ENCODE data around the gene MTCL3.

The MTCL3 gene

GRCh38 chr6:127506894-127507293 is 12.2 kb downstream of the MTCL3 start:
- Mint-ChIP-seq H3K27ac (no peak overlapping the region), H3K4me1 (no peaks in the 10 kb centered on the region), H3K4me3 (no peak overlapping the region), H3K27me3 (ENCODE audit: low read depth) (peaks cover 31% of the 10 kb centered on the region), H3K36me3 (no peaks in the 10 kb centered on the region), H3K9me3 (peaks cover 12% of the 10 kb centered on the region)
- TF ChIP-seq, protein P1, sequence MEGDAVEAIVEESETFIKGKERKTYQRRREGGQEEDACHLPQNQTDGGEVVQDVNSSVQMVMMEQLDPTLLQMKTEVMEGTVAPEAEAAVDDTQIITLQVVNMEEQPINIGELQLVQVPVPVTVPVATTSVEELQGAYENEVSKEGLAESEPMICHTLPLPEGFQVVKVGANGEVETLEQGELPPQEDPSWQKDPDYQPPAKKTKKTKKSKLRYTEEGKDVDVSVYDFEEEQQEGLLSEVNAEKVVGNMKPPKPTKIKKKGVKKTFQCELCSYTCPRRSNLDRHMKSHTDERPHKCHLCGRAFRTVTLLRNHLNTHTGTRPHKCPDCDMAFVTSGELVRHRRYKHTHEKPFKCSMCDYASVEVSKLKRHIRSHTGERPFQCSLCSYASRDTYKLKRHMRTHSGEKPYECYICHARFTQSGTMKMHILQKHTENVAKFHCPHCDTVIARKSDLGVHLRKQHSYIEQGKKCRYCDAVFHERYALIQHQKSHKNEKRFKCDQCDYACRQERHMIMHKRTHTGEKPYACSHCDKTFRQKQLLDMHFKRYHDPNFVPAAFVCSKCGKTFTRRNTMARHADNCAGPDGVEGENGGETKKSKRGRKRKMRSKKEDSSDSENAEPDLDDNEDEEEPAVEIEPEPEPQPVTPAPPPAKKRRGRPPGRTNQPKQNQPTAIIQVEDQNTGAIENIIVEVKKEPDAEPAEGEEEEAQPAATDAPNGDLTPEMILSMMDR (IDR thresholded peaks at IDR 0.05; ENCODE audit: unreplicated experiment) = no peak
- DNase-seq (ENCODE audit: low spot score in 2 of 2, unreplicated experiment in 2 of 2) = no peak

GRCh38 chr6:127503022-127503421 is 16.1 kb downstream of the MTCL3 start:
- H3K27ac Mint-ChIP-seq = no peak overlapping the region
- no peaks in the 10 kb centered on the region for H3K4me1 Mint-ChIP-seq
- H3K9me3 Mint-ChIP-seq = peaks cover 4% of the 10 kb centered on the region
- DNase-seq (ENCODE audit: low spot score in 2 of 2, unreplicated experiment in 2 of 2) = no peak
- H3K27me3 Mint-ChIP-seq (ENCODE audit: low read depth) = peaks cover 6% of the 10 kb centered on the region
- no peaks in the 10 kb centered on the region for H3K36me3 Mint-ChIP-seq
- TF ChIP-seq, protein P1 (IDR thresholded peaks at IDR 0.05; ENCODE audit: unreplicated experiment) = no peak
- H3K4me3 Mint-ChIP-seq = no peak overlapping the region

DNA sequence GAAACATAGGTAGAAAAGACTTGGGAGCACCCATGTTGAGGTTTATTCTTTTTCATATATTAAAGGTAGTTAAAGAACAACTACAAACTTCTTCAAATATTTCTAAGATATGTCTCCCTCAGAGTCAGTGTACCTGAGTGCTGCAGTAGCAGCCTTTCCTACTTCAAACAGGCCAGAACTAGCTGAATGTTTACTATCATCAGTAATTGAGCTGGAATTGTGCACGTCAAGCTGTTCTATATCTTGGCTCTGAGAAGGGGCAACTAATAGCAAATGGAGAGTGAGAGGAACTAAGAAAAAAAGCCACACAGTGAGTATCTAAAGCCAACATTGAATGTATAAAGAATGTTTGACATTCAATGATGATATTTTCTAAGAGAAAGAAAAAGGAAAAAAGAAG is 21.7 kb downstream of the MTCL3 start:
- DNase-seq (ENCODE audit: low spot score in 2 of 2, unreplicated experiment in 2 of 2) = no peak
- Mint-ChIP-seq H3K27me3 (ENCODE audit: low read depth) (peaks cover 13% of the 10 kb centered on the region), H3K27ac (no peak overlapping the region), H3K36me3 (no peaks in the 10 kb centered on the region), H3K4me1 (no peaks in the 10 kb centered on the region), H3K9me3 (no peaks in the 10 kb centered on the region), H3K4me3 (no peak overlapping the region)
- TF ChIP-seq, protein P1 (IDR thresholded peaks at IDR 0.05; ENCODE audit: unreplicated experiment) = no peak

DNA sequence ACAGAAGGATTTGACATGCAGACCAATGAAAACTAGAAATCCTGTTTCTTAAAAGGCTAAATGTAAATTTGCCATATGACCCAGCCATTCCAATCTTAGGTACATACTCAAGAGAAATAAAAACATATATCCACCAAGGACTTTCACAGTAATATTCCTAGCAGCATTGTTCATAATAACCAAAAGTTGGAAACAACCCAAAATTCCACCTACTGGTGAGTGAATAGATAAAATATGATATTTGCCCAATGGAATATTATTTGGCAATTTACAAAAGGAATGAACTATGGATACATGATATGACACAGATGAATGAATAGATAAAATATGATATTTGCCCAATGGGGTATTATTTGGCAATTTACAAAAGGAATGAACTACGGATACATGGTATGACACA is 22.7 kb downstream of the MTCL3 start:
- DNase-seq (ENCODE audit: low spot score in 2 of 2, unreplicated experiment in 2 of 2) = no peak
- TF ChIP-seq, protein P1 (IDR thresholded peaks at IDR 0.05; ENCODE audit: unreplicated experiment) = no peak
- H3K36me3 Mint-ChIP-seq = no peaks in the 10 kb centered on the region
- H3K4me3 Mint-ChIP-seq = no peak overlapping the region
- H3K27me3 Mint-ChIP-seq (ENCODE audit: low read depth) = peaks cover 13% of the 10 kb centered on the region
- no peaks in the 10 kb centered on the region for H3K4me1 Mint-ChIP-seq
- H3K27ac Mint-ChIP-seq = no peak overlapping the region
- H3K9me3 Mint-ChIP-seq = no peaks in the 10 kb centered on the region

GRCh38 chr6:127494240-127494767 is 24.8 kb downstream of the MTCL3 start:
- no peaks in the 10 kb centered on the region for H3K4me1 Mint-ChIP-seq
- TF ChIP-seq, protein P1 (IDR thresholded peaks at IDR 0.05; ENCODE audit: unreplicated experiment) = no peak
- H3K4me3 Mint-ChIP-seq = no peak overlapping the region
- H3K9me3 Mint-ChIP-seq = peaks cover 4% of the 10 kb centered on the region
- no peak overlapping the region for H3K27ac Mint-ChIP-seq
- H3K27me3 Mint-ChIP-seq (ENCODE audit: low read depth) = peaks cover 13% of the 10 kb centered on the region
- no peaks in the 10 kb centered on the region for H3K36me3 Mint-ChIP-seq
- no peak for DNase-seq (ENCODE audit: low spot score in 2 of 2, unreplicated experiment in 2 of 2)

DNA sequence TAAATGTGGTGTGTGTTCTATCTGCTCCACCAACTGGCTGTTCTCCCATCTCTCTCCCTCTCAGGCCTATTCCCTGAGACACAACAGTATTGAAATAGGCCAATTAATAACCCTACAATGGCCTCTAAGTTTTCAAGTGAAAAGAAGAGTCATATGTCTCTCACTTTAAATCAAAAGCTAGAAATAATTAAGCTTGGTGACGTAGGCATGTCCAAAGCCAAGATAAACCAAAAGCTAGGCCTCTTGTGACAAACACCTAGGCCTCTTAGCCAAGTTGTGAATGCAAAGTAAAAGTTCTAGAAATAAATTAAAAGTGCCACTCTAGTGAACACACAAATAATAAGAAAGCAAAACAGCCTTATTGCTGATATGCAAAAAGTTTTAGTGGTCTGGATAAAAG is 29.9 kb downstream of the MTCL3 start:
- H3K4me1 Mint-ChIP-seq = no peaks in the 10 kb centered on the region
- no peak overlapping the region for H3K27ac Mint-ChIP-seq
- no peak overlapping the region for H3K4me3 Mint-ChIP-seq
- H3K9me3 Mint-ChIP-seq = peaks cover 6% of the 10 kb centered on the region
- no peak for DNase-seq (ENCODE audit: low spot score in 2 of 2, unreplicated experiment in 2 of 2)
- no peaks in the 10 kb centered on the region for H3K36me3 Mint-ChIP-seq
- TF ChIP-seq, protein P1 (IDR thresholded peaks at IDR 0.05; ENCODE audit: unreplicated experiment) = no peak
- H3K27me3 Mint-ChIP-seq (ENCODE audit: low read depth) = peaks cover 6% of the 10 kb centered on the region

Data from mesothelial cell of epicardium (in vitro differentiated cells).